ENCODE data around the gene CCDC85B.

Gene CCDC85B

GRCh38 chr11:65849771-65850216 is 40.7 kb upstream of the CCDC85B start:
- no peak for DNase-seq (ENCODE audit: low read depth)
- TF ChIP-seq, protein P1, sequence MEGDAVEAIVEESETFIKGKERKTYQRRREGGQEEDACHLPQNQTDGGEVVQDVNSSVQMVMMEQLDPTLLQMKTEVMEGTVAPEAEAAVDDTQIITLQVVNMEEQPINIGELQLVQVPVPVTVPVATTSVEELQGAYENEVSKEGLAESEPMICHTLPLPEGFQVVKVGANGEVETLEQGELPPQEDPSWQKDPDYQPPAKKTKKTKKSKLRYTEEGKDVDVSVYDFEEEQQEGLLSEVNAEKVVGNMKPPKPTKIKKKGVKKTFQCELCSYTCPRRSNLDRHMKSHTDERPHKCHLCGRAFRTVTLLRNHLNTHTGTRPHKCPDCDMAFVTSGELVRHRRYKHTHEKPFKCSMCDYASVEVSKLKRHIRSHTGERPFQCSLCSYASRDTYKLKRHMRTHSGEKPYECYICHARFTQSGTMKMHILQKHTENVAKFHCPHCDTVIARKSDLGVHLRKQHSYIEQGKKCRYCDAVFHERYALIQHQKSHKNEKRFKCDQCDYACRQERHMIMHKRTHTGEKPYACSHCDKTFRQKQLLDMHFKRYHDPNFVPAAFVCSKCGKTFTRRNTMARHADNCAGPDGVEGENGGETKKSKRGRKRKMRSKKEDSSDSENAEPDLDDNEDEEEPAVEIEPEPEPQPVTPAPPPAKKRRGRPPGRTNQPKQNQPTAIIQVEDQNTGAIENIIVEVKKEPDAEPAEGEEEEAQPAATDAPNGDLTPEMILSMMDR (IDR thresholded peaks at IDR 0.05; ENCODE audit: low read length, missing control alignments) = no peak

GRCh38 chr11:65850217-65851082 is 40.0 kb upstream of the CCDC85B start:
- H3K4me3 ChIP-seq (replicated peaks; ENCODE audit: low read depth, low read length) = no peak overlapping the region
- TF ChIP-seq, protein P1 (IDR thresholded peaks at IDR 0.05; ENCODE audit: low read length, missing control alignments) = no peak
- DNase-seq (ENCODE audit: low read depth) = no peak

More at GRCh38 chr11:65849771-65850216, 40.7 kb upstream of the CCDC85B start:
- H3K4me3 ChIP-seq (replicated peaks; ENCODE audit: low read depth, low read length) = no peak overlapping the region

- TF ChIP-seq, protein P1 (IDR thresholded peaks at IDR 0.05; ENCODE audit: low read length, missing control alignments) = peak; percentile 57
- no peak for DNase-seq (ENCODE audit: low read depth)
- H3K4me3 ChIP-seq (replicated peaks; ENCODE audit: low read depth, low read length) = no peak overlapping the region
These were observed 39.3 kb upstream of the CCDC85B start for GRCh38 chr11:65851083-65851579.

DNA sequence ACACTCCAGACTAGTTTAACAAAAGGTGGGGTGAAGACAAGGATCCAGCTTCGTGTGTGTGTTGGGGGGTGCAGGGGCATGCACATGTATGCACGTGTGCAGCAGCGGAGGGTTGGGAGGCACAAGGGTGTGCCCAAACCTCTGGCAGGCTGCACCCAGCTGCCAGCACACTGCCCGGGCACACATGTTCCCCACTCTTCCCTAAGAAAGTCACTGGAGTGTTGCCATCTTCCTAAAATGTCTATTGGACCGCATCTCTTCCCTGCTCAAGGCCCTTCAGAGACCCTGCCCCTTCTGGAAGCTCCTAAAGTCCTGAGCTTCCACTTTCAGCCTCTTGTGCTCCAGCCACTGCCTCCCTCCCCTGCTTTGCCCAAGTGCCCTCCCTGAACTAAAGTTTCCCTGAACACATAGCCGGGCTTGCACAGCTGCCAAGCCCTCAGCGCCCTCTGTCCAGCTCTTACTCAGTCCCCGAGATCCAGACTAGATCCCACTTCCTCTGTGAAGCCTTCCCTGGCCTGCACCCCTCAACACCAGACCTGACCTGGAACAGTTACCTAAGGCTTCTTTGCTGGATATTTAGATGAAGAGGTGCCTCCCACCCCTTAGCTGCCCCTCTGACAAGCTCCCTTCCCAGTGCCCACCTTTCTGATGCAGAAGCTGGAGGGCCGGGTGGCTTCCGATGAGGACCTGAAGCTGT is 38.5 kb upstream of the CCDC85B start:
- no peak overlapping the region for H3K4me3 ChIP-seq (replicated peaks; ENCODE audit: low read depth, low read length)
- no peak for DNase-seq (ENCODE audit: low read depth)
- TF ChIP-seq, protein P1 (IDR thresholded peaks at IDR 0.05; ENCODE audit: low read length, missing control alignments) = no peak

GRCh38 chr11:65852508-65853245 is 37.8 kb upstream of the CCDC85B start:
- TF ChIP-seq, protein P1 (IDR thresholded peaks at IDR 0.05; ENCODE audit: low read length, missing control alignments) = no peak
- no peak for DNase-seq (ENCODE audit: low read depth)
- H3K4me3 ChIP-seq (replicated peaks; ENCODE audit: low read depth, low read length) = no peak overlapping the region

GRCh38 chr11:65853246-65853979 is 37.1 kb upstream of the CCDC85B start:
- TF ChIP-seq, protein P1 (IDR thresholded peaks at IDR 0.05; ENCODE audit: low read length, missing control alignments) = peak; percentile 6
- DNase-seq (ENCODE audit: low read depth) = no peak
- no peak overlapping the region for H3K4me3 ChIP-seq (replicated peaks; ENCODE audit: low read depth, low read length)

Data from fibroblast of pulmonary artery (primary cell).